ENCODE results near the gene NAALADL2.

NAALADL2 gene

GRCh38 chr3:175836617-175837016, 977.5 kb downstream of the NAALADL2 start:
- H3K36me3 Mint-ChIP-seq (ENCODE audit: low read depth): no peaks in the 10 kb centered on the region
- TF ChIP-seq CTCF (IDR thresholded peaks at IDR 0.05; ENCODE audit: unreplicated experiment in 3 of 3): no peak
- no peaks in the 10 kb centered on the region for H3K27me3 Mint-ChIP-seq (ENCODE audit: low read depth)
- H3K9me3 Mint-ChIP-seq: no peaks in the 10 kb centered on the region
- H3K27ac Mint-ChIP-seq: no peak overlapping the region
- H3K4me1 Mint-ChIP-seq: no peaks in the 10 kb centered on the region
- no peak overlapping the region for H3K4me3 Mint-ChIP-seq

- no peak for TF ChIP-seq CTCF (IDR thresholded peaks at IDR 0.05; ENCODE audit: unreplicated experiment in 3 of 3)
- H3K27me3 Mint-ChIP-seq (ENCODE audit: low read depth): no peaks in the 10 kb centered on the region
- no peak overlapping the region for H3K27ac Mint-ChIP-seq
- no peak overlapping the region for H3K4me3 Mint-ChIP-seq
- no peaks in the 10 kb centered on the region for H3K9me3 Mint-ChIP-seq
- no peaks in the 10 kb centered on the region for H3K4me1 Mint-ChIP-seq
- H3K36me3 Mint-ChIP-seq (ENCODE audit: low read depth): no peaks in the 10 kb centered on the region
Measured at GRCh38 chr3:175837962-175838361, 978.8 kb downstream of the NAALADL2 start.

DNA sequence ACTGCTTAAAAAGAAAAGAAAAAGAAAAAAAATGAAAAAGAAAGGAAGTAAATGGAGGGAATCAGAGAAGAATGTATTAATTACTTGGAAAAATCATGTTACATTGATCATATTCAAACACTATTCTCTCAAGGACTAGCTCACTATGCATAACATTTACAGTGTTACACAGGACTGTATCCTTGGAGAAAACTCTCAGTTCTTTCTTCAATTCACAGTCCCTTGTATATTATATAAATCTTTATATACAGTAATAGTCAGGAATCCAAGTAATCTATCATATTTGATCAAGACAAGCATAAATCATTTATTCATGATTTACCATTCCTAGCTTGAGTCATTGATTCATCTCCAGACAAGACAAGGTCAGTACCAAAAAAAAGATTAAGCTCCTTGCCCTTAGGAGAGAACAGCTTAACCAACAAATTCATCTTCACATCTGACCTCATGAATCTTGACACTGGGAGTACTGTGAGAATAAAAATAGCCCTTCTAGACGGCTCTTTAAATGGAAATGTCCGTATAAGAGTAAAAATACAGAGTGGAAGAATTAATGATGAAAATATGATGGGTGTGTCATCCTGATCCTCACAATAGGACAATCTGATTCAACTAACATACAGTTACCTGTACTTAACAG, 980.4 kb downstream of the NAALADL2 start:
- Mint-ChIP-seq H3K27ac (no peak overlapping the region), H3K36me3 (ENCODE audit: low read depth) (no peaks in the 10 kb centered on the region), H3K9me3 (no peaks in the 10 kb centered on the region), H3K4me1 (no peaks in the 10 kb centered on the region), H3K4me3 (no peak overlapping the region), H3K27me3 (ENCODE audit: low read depth) (no peaks in the 10 kb centered on the region)
- TF ChIP-seq CTCF (IDR thresholded peaks at IDR 0.05; ENCODE audit: unreplicated experiment in 3 of 3): no peak

DNA sequence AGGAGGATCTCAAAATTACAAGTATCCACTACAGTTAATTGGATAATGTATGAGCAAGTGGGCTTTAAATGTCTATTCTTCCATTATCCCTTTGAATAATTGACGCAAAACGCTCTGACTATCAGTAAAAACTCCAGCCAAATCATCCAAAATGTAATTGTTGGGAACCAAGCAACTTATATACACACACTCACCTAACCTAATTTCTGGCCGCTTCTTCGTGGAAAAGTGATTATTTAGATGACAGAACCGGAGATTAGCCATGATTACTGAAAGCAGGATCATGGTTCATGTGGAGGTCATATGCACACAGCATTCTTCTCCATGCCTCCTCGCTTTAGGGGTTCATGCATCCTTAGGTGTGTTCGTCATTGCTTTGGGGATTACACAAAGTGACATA, 992.4 kb downstream of the NAALADL2 start:
- Mint-ChIP-seq H3K9me3 (no peaks in the 10 kb centered on the region), H3K27ac (no peak overlapping the region), H3K27me3 (ENCODE audit: low read depth) (no peaks in the 10 kb centered on the region), H3K4me3 (no peak overlapping the region), H3K4me1 (peaks cover 5% of the 10 kb centered on the region), H3K36me3 (ENCODE audit: low read depth) (no peaks in the 10 kb centered on the region)
- TF ChIP-seq CTCF (IDR thresholded peaks at IDR 0.05; ENCODE audit: unreplicated experiment in 3 of 3): no peak

DNA sequence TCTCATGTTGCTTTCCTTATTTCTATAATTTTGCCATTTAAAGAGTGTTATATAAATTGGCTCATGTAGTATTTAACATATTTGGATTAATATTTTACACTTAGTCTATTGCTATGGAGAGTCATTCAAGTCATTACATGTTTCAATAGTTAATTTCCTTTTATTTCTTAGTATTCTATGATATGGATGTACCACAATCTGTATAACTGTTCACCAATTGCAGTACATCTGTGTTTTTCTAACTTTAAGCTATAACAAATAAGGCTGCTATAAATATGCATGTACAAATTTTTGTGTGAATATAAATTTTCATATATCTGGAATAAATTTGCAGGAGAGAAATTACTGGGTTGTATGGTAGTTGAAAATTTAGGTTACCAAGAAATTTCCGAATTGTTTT, 993.4 kb downstream of the NAALADL2 start:
- no peaks in the 10 kb centered on the region for H3K27me3 Mint-ChIP-seq (ENCODE audit: low read depth)
- peaks cover 2% of the 10 kb centered on the region for H3K9me3 Mint-ChIP-seq
- no peak overlapping the region for H3K27ac Mint-ChIP-seq
- peaks cover 5% of the 10 kb centered on the region for H3K4me1 Mint-ChIP-seq
- TF ChIP-seq CTCF (IDR thresholded peaks at IDR 0.05; ENCODE audit: unreplicated experiment in 3 of 3): no peak
- no peak overlapping the region for H3K4me3 Mint-ChIP-seq
- H3K36me3 Mint-ChIP-seq (ENCODE audit: low read depth): no peaks in the 10 kb centered on the region

GRCh38 chr3:175857666-175858270, 998.6 kb downstream of the NAALADL2 start:
- no peak overlapping the region for H3K4me3 Mint-ChIP-seq
- no peaks in the 10 kb centered on the region for H3K4me1 Mint-ChIP-seq
- no peaks in the 10 kb centered on the region for H3K27me3 Mint-ChIP-seq (ENCODE audit: low read depth)
- peaks cover 4% of the 10 kb centered on the region for H3K9me3 Mint-ChIP-seq
- no peak for TF ChIP-seq CTCF (IDR thresholded peaks at IDR 0.05; ENCODE audit: unreplicated experiment in 3 of 3)
- H3K27ac Mint-ChIP-seq: no peak overlapping the region
- no peaks in the 10 kb centered on the region for H3K36me3 Mint-ChIP-seq (ENCODE audit: low read depth)
